Activated T-cell treated with anti-CD3 and anti-CD28 coated beads, Interleukin-2, amount 50 U/mL, for 4 hours (primary cell): ENCODE measurements around the gene FALEC. TPM values are rescaled to one million over a fixed set of nuclear protein-coding genes. Genes with fewer than 3 reads are reported as not detected.
A peak's percentile ranks its signal among the peaks of the same experiment; 100 is the strongest.

Experiments used
- ATAC-seq, 2 donors: fragments of 200-7000 bp; cut with Tn5 transposase; one replicate each; pipeline ENCODE4 v1.10.0; 2021
- DNase-seq: peaks from one replicate; pipeline ENCODE4 v3.0.0-alpha.2; 2020
- H3K27me3 Mint-ChIP-seq: one replicate; pipeline ENCODE4 v1.8.0; 2021; ENCODE audit warnings: low read depth, mixed read lengths
- H3K36me3 Mint-ChIP-seq: one replicate; pipeline ENCODE4 v1.8.0; 2022; ENCODE audit warnings: mixed read lengths; ENCODE audit not compliant: insufficient read depth
- H3K4me1 Mint-ChIP-seq: one replicate; pipeline ENCODE4 v1.8.0; 2021; ENCODE audit warnings: low read depth, mixed read lengths
- H3K4me3 Mint-ChIP-seq: one replicate; pipeline ENCODE4 v1.8.0; 2021; ENCODE audit warnings: mild to moderate bottlenecking, moderate library complexity, mixed read lengths
- H3K9me3 Mint-ChIP-seq: one replicate; pipeline ENCODE4 v1.8.0; 2021; ENCODE audit warnings: mixed read lengths
- total RNA-seq, 3 donors: library from RNA; stranded (reverse); gene quantifications; one replicate each; pipeline ENCODE4 v1.2.1, GENCODE V29; 2021

The FALEC gene
- total RNA-seq, 3 donors from 2014 or later = 0.40 TPM; not detected in 2

GRCh38 chr1:150555198-150555970, 39.8 kb downstream of the FALEC start:
- Mint-ChIP-seq H3K4me1 (peaks cover 16% of the 10 kb centered on the region), H3K4me3 (no peak overlapping the region), H3K36me3 (peaks cover 5% of the 10 kb centered on the region), H3K27me3 (peaks cover 2% of the 10 kb centered on the region), H3K9me3 (no peaks in the 10 kb centered on the region)
- no peak for DNase-seq
- ATAC-seq = no peak

GRCh38 chr1:150555971-150556865, 40.7 kb downstream of the FALEC start:
- Mint-ChIP-seq H3K4me3 (no peak overlapping the region), H3K36me3 (peaks cover 5% of the 10 kb centered on the region), H3K4me1 (peaks cover 18% of the 10 kb centered on the region), H3K27me3 (peaks cover 1% of the 10 kb centered on the region), H3K9me3 (no peaks in the 10 kb centered on the region)
- ATAC-seq (no peak), DNase-seq (no peak)

- ATAC-seq (no peak), DNase-seq (no peak)
- Mint-ChIP-seq H3K4me1 (peaks cover 19% of the 10 kb centered on the region), H3K9me3 (no peaks in the 10 kb centered on the region), H3K4me3 (no peak overlapping the region), H3K36me3 (peaks cover 5% of the 10 kb centered on the region), H3K27me3 (no peaks in the 10 kb centered on the region)
These were observed 41.6 kb downstream of the FALEC start for GRCh38 chr1:150557065-150557600.

- H3K4me1 Mint-ChIP-seq = peaks cover 23% of the 10 kb centered on the region
- no peaks in the 10 kb centered on the region for H3K9me3 Mint-ChIP-seq
- H3K27me3 Mint-ChIP-seq = no peaks in the 10 kb centered on the region
- DNase-seq = no peak
- H3K36me3 Mint-ChIP-seq = peaks cover 5% of the 10 kb centered on the region
- no peak for ATAC-seq
- H3K4me3 Mint-ChIP-seq = no peak overlapping the region
These were observed 42.3 kb downstream of the FALEC start for GRCh38 chr1:150557813-150558212.

GRCh38 chr1:150558303-150558704, 42.8 kb downstream of the FALEC start:
- Mint-ChIP-seq H3K4me1 (peaks cover 28% of the 10 kb centered on the region), H3K4me3 (no peak overlapping the region), H3K9me3 (no peaks in the 10 kb centered on the region), H3K36me3 (peaks cover 5% of the 10 kb centered on the region), H3K27me3 (no peaks in the 10 kb centered on the region)
- DNase-seq (no peak), ATAC-seq (no peak)

- Mint-ChIP-seq H3K36me3 (peaks cover 5% of the 10 kb centered on the region), H3K27me3 (no peaks in the 10 kb centered on the region), H3K4me3 (no peak overlapping the region), H3K9me3 (no peaks in the 10 kb centered on the region), H3K4me1 (peaks cover 35% of the 10 kb centered on the region)
- DNase-seq (no peak), ATAC-seq (no peak)
These were observed 43.5 kb downstream of the FALEC start for GRCh38 chr1:150558761-150559655.

GRCh38 chr1:150559656-150560010, 44.1 kb downstream of the FALEC start:
- H3K9me3 Mint-ChIP-seq = no peaks in the 10 kb centered on the region
- H3K27me3 Mint-ChIP-seq = no peaks in the 10 kb centered on the region
- no peak for ATAC-seq
- H3K36me3 Mint-ChIP-seq = peaks cover 5% of the 10 kb centered on the region
- no peak for DNase-seq
- peaks cover 41% of the 10 kb centered on the region for H3K4me1 Mint-ChIP-seq
- no peak overlapping the region for H3K4me3 Mint-ChIP-seq

GRCh38 chr1:150560011-150560438, 44.5 kb downstream of the FALEC start:
- peaks cover 45% of the 10 kb centered on the region for H3K4me1 Mint-ChIP-seq
- H3K36me3 Mint-ChIP-seq = peaks cover 5% of the 10 kb centered on the region
- ATAC-seq = no peak
- no peaks in the 10 kb centered on the region for H3K9me3 Mint-ChIP-seq
- no peaks in the 10 kb centered on the region for H3K27me3 Mint-ChIP-seq
- peak; percentile 72 for DNase-seq
- H3K4me3 Mint-ChIP-seq = peak overlapping the region; percentile 96

- H3K4me1 Mint-ChIP-seq = peaks cover 48% of the 10 kb centered on the region
- no peaks in the 10 kb centered on the region for H3K27me3 Mint-ChIP-seq
- ATAC-seq = peak; percentile 52 to 53
- H3K9me3 Mint-ChIP-seq = no peaks in the 10 kb centered on the region
- H3K36me3 Mint-ChIP-seq = peaks cover under 1% of the 10 kb centered on the region
- H3K4me3 Mint-ChIP-seq = peak overlapping the region; percentile 96
- DNase-seq = peak; percentile 78
These were observed 45.2 kb downstream of the FALEC start for GRCh38 chr1:150560576-150561253.

GRCh38 chr1:150561254-150561973, 45.9 kb downstream of the FALEC start:
- Mint-ChIP-seq H3K36me3 (no peaks in the 10 kb centered on the region), H3K4me1 (peaks cover 55% of the 10 kb centered on the region), H3K9me3 (no peaks in the 10 kb centered on the region), H3K27me3 (no peaks in the 10 kb centered on the region), H3K4me3 (peak overlapping the region; percentile 96)
- ATAC-seq = peak; percentile 31 to 36
- peak; percentile 41 for DNase-seq

GRCh38 chr1:150561974-150562445, 46.5 kb downstream of the FALEC start:
- no peaks in the 10 kb centered on the region for H3K27me3 Mint-ChIP-seq
- peak overlapping the region; percentile 96 for H3K4me3 Mint-ChIP-seq
- no peaks in the 10 kb centered on the region for H3K36me3 Mint-ChIP-seq
- DNase-seq (peak; percentile 88), ATAC-seq (peak; percentile 54 to 55)
- peaks cover 61% of the 10 kb centered on the region for H3K4me1 Mint-ChIP-seq
- H3K9me3 Mint-ChIP-seq = no peaks in the 10 kb centered on the region

GRCh38 chr1:150562446-150563339, 47.1 kb downstream of the FALEC start:
- no peaks in the 10 kb centered on the region for H3K27me3 Mint-ChIP-seq
- peak; percentile 64 for DNase-seq
- H3K9me3 Mint-ChIP-seq = no peaks in the 10 kb centered on the region
- H3K4me3 Mint-ChIP-seq = peak overlapping the region; percentile 96
- H3K4me1 Mint-ChIP-seq = peaks cover 68% of the 10 kb centered on the region
- peak; percentile 16 to 23 for ATAC-seq
- H3K36me3 Mint-ChIP-seq = peaks cover 3% of the 10 kb centered on the region
